HEK293 (cell line): ENCODE results near the gene SUCLA2.

Experiments
- CTCF ChIA-PET: fragments of 350-600 bp; formaldehyde crosslinking; extraction: SDS; loops from one replicate; lab custom pipeline; 2021; ENCODE audit warnings: antibody characterized with exemption; lab: Yijun Ruan, JAX
- POLR2A ChIA-PET: fragments of 300-600 bp; formaldehyde crosslinking; extraction: SDS; loops from one replicate; lab custom pipeline; 2020; ENCODE audit warnings: antibody characterized with exemption, inconsistent platforms; lab: Yijun Ruan, JAX
- H3K27ac ChIP-seq: fragments of 200-500 bp; sonication (Bioruptor generic); 2 replicates; pipeline ENCODE4 v1.5.1; 2014; ENCODE audit warnings: low read depth, low read length, control low read depth, inconsistent platforms; ENCODE audit errors: extremely low read depth
- H3K36me3 ChIP-seq, 2 experiments: fragments of 200-500 bp in 1 of 2; sonication (Bioruptor generic) in 1 of 2; 1 replicate in 1 of 2; 2 replicates in 1 of 2; pipeline ENCODE4 v1.5.1; 2014 to 2017; ENCODE audit warnings: inconsistent platforms in 2 of 2, low read length in 2 of 2; ENCODE audit not compliant: control insufficient read depth in 2 of 2, insufficient read depth in 1 of 2
- H3K4me1 ChIP-seq: fragments of 200-500 bp; sonication (Bioruptor generic); 2 replicates; pipeline ENCODE4 v1.5.1; 2014; ENCODE audit warnings: mild to moderate bottlenecking, low read length, inconsistent platforms; ENCODE audit not compliant: control insufficient read depth, insufficient read depth
- H3K4me3 ChIP-seq: 2 replicates; pipeline ENCODE4 v1.5.1; 2011; ENCODE audit warnings: low read depth, mild to moderate bottlenecking, control low read depth, low read length, moderate library complexity
- H3K9me3 ChIP-seq: fragments of 200-500 bp; sonication (Bioruptor generic); 2 replicates; pipeline ENCODE4 v1.5.1; 2014; ENCODE audit warnings: low read depth, low read length, inconsistent platforms; ENCODE audit not compliant: control insufficient read depth, insufficient read depth
- BCL11A ChIP-seq: fragments of 450-650 bp; formaldehyde crosslinking; IDR thresholded peaks from 2 replicates; pipeline ENCODE4 v1.5.1; 2016; ENCODE audit warnings: low read depth, missing biosample characterization, missing genetic modification characterization
- GFI1B ChIP-seq: fragments of 450-650 bp; formaldehyde crosslinking; IDR thresholded peaks from 2 replicates; pipeline ENCODE4 v1.5.1; 2016; ENCODE audit warnings: missing biosample characterization, missing genetic modification characterization
- KLF10 ChIP-seq: fragments of 450-650 bp; IDR thresholded peaks from 2 replicates; pipeline ENCODE4 v1.5.1; 2018; ENCODE audit warnings: missing biosample characterization, mild to moderate bottlenecking, missing genetic modification characterization
- REPIN1 ChIP-seq: fragments of 450-650 bp; formaldehyde crosslinking; IDR thresholded peaks from 2 replicates; pipeline ENCODE4 v1.5.1; 2017; ENCODE audit warnings: missing biosample characterization, missing genetic modification characterization, low read depth
- SETDB1 ChIP-seq: IDR thresholded peaks from one replicate; pipeline ENCODE4 v1.6.1; 2017; ENCODE audit warnings: mild to moderate bottlenecking, low read length, moderate library complexity, mixed read lengths; ENCODE audit not compliant: insufficient read length
- ZBTB17 ChIP-seq: fragments of 450-650 bp; formaldehyde crosslinking; IDR thresholded peaks from 2 replicates; pipeline ENCODE4 v1.5.1; 2016; ENCODE audit warnings: missing biosample characterization, missing genetic modification characterization
- ZFP69B ChIP-seq: fragments of 450-650 bp; formaldehyde crosslinking; IDR thresholded peaks from 2 replicates; pipeline ENCODE4 v1.5.1; 2016; ENCODE audit warnings: missing biosample characterization, missing genetic modification characterization
- ZNF133 ChIP-seq: fragments of 450-650 bp; formaldehyde crosslinking; IDR thresholded peaks from 2 replicates; pipeline ENCODE4 v1.5.1; 2016; ENCODE audit warnings: missing biosample characterization, missing genetic modification characterization
- ZNF214 ChIP-seq: fragments of 450-650 bp; formaldehyde crosslinking; IDR thresholded peaks from 2 replicates; pipeline ENCODE4 v1.5.1; 2017; ENCODE audit warnings: missing biosample characterization, mild to moderate bottlenecking, missing genetic modification characterization, borderline replicate concordance
- ZNF23 ChIP-seq: fragments of 450-650 bp; formaldehyde crosslinking; IDR thresholded peaks from 2 replicates; pipeline ENCODE4 v1.5.1; 2016; ENCODE audit warnings: missing biosample characterization, missing genetic modification characterization, borderline replicate concordance
- ZNF239 ChIP-seq: fragments of 450-650 bp; formaldehyde crosslinking; IDR thresholded peaks from 2 replicates; pipeline ENCODE4 v1.5.1; 2016; ENCODE audit warnings: missing biosample characterization, missing genetic modification characterization
- ZNF626 ChIP-seq: fragments of 450-650 bp; sonication (Bioruptor Pico); formaldehyde crosslinking; IDR thresholded peaks from 2 replicates; pipeline ENCODE4 v1.5.1; 2018; ENCODE audit warnings: missing biosample characterization, missing genetic modification characterization, inconsistent platforms
- ZNF792 ChIP-seq: fragments of 450-650 bp; formaldehyde crosslinking; IDR thresholded peaks from 2 replicates; pipeline ENCODE4 v1.5.1; 2016; ENCODE audit warnings: missing biosample characterization, missing genetic modification characterization
- ZSCAN16 ChIP-seq: fragments of 450-650 bp; formaldehyde crosslinking; IDR thresholded peaks from 2 replicates; pipeline ENCODE4 v1.5.1; 2016; ENCODE audit warnings: missing biosample characterization, missing genetic modification characterization
- ZSCAN30 ChIP-seq: fragments of 450-650 bp; IDR thresholded peaks from 2 replicates; pipeline ENCODE4 v1.5.1; 2018; ENCODE audit warnings: missing biosample characterization, mild to moderate bottlenecking, missing genetic modification characterization, moderate library complexity
- TF ChIP-seq, protein P1 (sequence below): fragments of 450-650 bp; formaldehyde crosslinking; IDR thresholded peaks from 2 replicates; pipeline ENCODE4 v1.5.1; 2016; ENCODE audit warnings: missing biosample characterization, missing genetic modification characterization
- TF ChIP-seq, protein P2 (sequence below): fragments of 450-650 bp; formaldehyde crosslinking; IDR thresholded peaks from 2 replicates; pipeline ENCODE4 v1.5.1; 2017; ENCODE audit warnings: missing biosample characterization, missing genetic modification characterization
- TF ChIP-seq, protein P3 (sequence below): fragments of 450-650 bp; formaldehyde crosslinking; IDR thresholded peaks from 2 replicates; pipeline ENCODE4 v1.5.1; 2016; ENCODE audit warnings: missing biosample characterization, missing genetic modification characterization
- TF ChIP-seq, protein P4 (sequence below): fragments of 450-650 bp; formaldehyde crosslinking; IDR thresholded peaks from 2 replicates; pipeline ENCODE4 v1.5.1; 2016; ENCODE audit warnings: missing biosample characterization, missing genetic modification characterization

The SUCLA2 gene

DNA sequence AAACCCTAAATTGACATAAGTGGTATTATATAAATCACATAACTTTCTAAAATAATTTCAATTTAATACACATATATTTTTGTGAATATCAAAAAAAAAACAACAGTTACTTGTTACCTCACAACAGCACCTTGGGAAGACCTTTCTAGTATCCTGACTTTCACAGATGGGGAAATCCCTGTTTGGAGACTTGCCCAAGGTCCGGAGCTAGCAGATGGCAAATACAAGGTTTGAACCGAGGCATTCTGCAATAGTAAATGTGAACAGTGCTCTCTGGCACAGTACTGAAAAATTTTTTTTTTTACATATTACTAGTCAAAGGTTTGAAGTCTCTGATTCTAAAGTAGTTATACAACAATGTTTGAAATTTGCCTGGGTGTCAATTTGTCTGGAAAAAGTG, 104.5 kb downstream of the SUCLA2 start (continued):
- TF ChIP-seq, protein P1, sequence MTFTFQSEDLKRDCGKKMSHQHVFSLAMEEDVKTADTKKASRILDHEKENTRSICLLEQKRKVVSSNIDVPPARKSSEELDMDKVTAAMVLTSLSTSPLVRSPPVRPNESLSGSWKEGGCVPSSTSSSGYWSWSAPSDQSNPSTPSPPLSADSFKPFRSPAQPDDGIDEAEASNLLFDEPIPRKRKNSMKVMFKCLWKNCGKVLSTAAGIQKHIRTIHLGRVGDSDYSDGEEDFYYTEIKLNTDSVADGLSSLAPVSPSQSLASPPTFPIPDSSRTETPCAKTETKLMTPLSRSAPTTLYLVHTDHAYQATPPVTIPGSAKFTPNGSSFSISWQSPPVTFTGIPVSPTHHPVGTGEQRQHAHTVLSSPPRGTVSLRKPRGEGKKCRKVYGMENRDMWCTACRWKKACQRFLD (tag by site-specific recombination): no peak
- TF ChIP-seq ZSCAN30 (tag by site-specific recombination): no peak

DNA sequence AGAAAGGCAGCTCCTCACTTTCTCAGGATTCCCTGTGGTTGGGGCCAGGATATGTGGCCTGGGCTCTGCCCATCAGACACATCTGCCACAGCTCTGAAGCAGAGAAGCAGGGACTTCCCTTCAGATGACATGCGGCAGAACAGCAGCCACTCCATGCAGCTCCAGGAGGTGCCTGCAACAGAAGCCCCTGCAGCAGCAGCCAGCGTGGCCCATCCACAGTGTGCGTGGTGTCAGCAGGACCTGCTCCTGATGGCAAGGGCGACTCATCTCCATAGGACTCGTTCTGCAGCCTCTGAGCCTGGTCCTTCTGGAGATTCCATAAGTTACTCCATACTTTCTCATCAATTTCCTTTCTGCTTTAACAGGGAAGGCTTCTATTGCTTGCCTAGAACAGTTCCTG, 105.0 kb downstream of the SUCLA2 start:
- TF ChIP-seq SETDB1 (no peak), ZBTB17 (tag by site-specific recombination) (no peak), KLF10 (tag by site-specific recombination) (no peak), ZFP69B (no peak), BCL11A (tag by site-specific recombination) (no peak)
- TF ChIP-seq, protein P2, sequence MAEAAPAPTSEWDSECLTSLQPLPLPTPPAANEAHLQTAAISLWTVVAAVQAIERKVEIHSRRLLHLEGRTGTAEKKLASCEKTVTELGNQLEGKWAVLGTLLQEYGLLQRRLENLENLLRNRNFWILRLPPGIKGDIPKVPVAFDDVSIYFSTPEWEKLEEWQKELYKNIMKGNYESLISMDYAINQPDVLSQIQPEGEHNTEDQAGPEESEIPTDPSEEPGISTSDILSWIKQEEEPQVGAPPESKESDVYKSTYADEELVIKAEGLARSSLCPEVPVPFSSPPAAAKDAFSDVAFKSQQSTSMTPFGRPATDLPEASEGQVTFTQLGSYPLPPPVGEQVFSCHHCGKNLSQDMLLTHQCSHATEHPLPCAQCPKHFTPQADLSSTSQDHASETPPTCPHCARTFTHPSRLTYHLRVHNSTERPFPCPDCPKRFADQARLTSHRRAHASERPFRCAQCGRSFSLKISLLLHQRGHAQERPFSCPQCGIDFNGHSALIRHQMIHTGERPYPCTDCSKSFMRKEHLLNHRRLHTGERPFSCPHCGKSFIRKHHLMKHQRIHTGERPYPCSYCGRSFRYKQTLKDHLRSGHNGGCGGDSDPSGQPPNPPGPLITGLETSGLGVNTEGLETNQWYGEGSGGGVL (tag by site-specific recombination): no peak
- Histone ChIP-seq H3K36me3 (no peaks in the 10 kb centered on the region), H3K4me1 (no peaks in the 10 kb centered on the region), H3K4me3 (no peak overlapping the region), H3K9me3 (no peaks in the 10 kb centered on the region), H3K27ac (no peak overlapping the region)
- CTCF ChIA-PET: no interaction called here
- POLR2A ChIA-PET: no interaction called here

DNA sequence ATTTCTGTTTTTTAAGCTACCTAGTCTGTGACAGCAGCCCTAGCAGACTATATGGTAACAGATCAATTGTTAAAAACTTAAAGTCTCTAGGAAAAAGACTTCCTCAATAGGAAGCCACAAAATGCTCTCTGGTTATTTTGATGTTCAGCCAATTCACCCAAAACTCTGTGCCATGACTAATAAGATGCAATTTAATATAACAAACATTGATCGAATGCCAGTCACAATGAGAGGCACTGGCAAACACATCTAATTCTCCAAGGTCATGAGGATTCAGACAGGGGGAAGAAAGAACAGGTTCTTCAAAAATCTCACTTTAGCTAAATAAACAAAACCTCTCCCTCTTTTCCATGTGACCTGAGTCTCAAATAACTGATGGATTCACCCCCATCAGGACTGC, 107.5 kb downstream of the SUCLA2 start:
- Histone ChIP-seq H3K9me3 (no peaks in the 10 kb centered on the region), H3K4me3 (no peak overlapping the region), H3K4me1 (no peaks in the 10 kb centered on the region), H3K36me3 (no peaks in the 10 kb centered on the region)
- POLR2A ChIA-PET: no interaction called here
- CTCF ChIA-PET: interaction anchor here (0.6 kb wide), 1 partner anchor 300 kb away, joined by 3 read pairs; no protein-coding TSS in a partner anchor
- TF ChIP-seq ZNF626 (tag by site-specific recombination): no peak
- TF ChIP-seq, protein P3, sequence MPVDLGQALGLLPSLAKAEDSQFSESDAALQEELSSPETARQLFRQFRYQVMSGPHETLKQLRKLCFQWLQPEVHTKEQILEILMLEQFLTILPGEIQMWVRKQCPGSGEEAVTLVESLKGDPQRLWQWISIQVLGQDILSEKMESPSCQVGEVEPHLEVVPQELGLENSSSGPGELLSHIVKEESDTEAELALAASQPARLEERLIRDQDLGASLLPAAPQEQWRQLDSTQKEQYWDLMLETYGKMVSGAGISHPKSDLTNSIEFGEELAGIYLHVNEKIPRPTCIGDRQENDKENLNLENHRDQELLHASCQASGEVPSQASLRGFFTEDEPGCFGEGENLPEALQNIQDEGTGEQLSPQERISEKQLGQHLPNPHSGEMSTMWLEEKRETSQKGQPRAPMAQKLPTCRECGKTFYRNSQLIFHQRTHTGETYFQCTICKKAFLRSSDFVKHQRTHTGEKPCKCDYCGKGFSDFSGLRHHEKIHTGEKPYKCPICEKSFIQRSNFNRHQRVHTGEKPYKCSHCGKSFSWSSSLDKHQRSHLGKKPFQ: no peak
- no peak for TF ChIP-seq REPIN1 (tag by site-specific recombination)
- TF ChIP-seq ZNF239 (tag by site-specific recombination): no peak
- TF ChIP-seq ZNF23 (tag by site-specific recombination): no peak
- no peak for TF ChIP-seq ZSCAN16 (tag by site-specific recombination)
- TF ChIP-seq, protein P1 (tag by site-specific recombination): no peak
- TF ChIP-seq ZNF792: no peak
- TF ChIP-seq GFI1B: no peak
- TF ChIP-seq ZNF214 (tag by site-specific recombination): no peak
- TF ChIP-seq, protein P4, sequence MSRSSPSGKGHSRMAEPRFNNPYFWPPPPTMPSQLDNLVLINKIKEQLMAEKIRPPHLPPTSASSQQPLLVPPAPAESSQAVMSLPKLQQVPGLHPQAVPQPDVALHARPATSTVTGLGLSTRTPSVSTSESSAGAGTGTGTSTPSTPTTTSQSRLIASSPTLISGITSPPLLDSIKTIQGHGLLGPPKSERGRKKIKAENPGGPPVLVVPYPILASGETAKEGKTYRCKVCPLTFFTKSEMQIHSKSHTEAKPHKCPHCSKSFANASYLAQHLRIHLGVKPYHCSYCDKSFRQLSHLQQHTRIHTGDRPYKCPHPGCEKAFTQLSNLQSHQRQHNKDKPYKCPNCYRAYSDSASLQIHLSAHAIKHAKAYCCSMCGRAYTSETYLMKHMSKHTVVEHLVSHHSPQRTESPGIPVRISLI: no peak
- TF ChIP-seq ZNF133 (tag by site-specific recombination): no peak
- TF ChIP-seq, all 188 proteins: peak for 0
- no peak overlapping the region for H3K27ac ChIP-seq
